Mesothelial cell of epicardium (in vitro differentiated cells): ENCODE results near the gene LRRC28. TPM values are rescaled to one million over a fixed set of nuclear protein-coding genes. Genes with fewer than 3 reads are reported as not detected.

Experiments
- DNase-seq, 2 experiments: peaks; one replicate each; pipeline ENCODE4 v3.0.0; 2021; ENCODE audit warnings: low spot score in 2 of 2; ENCODE audit not compliant: unreplicated experiment in 2 of 2
- H3K27ac Mint-ChIP-seq: 2 replicates; pipeline ENCODE4 v1.8.0; 2021; ENCODE audit warnings: mixed read lengths
- H3K27me3 Mint-ChIP-seq: 2 replicates; pipeline ENCODE4 v1.8.0; 2021; ENCODE audit warnings: low read depth, mixed read lengths
- H3K36me3 Mint-ChIP-seq: 2 replicates; pipeline ENCODE4 v1.8.0; 2021; ENCODE audit warnings: mixed read lengths
- H3K4me1 Mint-ChIP-seq: 2 replicates; pipeline ENCODE4 v1.8.0; 2021; ENCODE audit warnings: mixed read lengths
- H3K4me3 Mint-ChIP-seq: 2 replicates; pipeline ENCODE4 v1.8.0; 2021; ENCODE audit warnings: mild to moderate bottlenecking, moderate library complexity, mixed read lengths
- H3K9me3 Mint-ChIP-seq: 2 replicates; pipeline ENCODE4 v1.8.0; 2021; ENCODE audit warnings: mixed read lengths
- total RNA-seq: library from RNA; stranded (reverse); gene quantifications from 3 replicates; pipeline ENCODE4 v1.2.1, GENCODE V29; 2021
- TF ChIP-seq, protein P1 (sequence below): fragments of 200-600 bp; sonication (generic); IDR thresholded peaks from one replicate; pipeline ENCODE4 v1.5.0; 2021; ENCODE audit warnings: antibody characterized with exemption; ENCODE audit not compliant: unreplicated experiment

The LRRC28 gene
- total RNA-seq, 1 donor from 2014 or later = 29.3 TPM

DNA sequence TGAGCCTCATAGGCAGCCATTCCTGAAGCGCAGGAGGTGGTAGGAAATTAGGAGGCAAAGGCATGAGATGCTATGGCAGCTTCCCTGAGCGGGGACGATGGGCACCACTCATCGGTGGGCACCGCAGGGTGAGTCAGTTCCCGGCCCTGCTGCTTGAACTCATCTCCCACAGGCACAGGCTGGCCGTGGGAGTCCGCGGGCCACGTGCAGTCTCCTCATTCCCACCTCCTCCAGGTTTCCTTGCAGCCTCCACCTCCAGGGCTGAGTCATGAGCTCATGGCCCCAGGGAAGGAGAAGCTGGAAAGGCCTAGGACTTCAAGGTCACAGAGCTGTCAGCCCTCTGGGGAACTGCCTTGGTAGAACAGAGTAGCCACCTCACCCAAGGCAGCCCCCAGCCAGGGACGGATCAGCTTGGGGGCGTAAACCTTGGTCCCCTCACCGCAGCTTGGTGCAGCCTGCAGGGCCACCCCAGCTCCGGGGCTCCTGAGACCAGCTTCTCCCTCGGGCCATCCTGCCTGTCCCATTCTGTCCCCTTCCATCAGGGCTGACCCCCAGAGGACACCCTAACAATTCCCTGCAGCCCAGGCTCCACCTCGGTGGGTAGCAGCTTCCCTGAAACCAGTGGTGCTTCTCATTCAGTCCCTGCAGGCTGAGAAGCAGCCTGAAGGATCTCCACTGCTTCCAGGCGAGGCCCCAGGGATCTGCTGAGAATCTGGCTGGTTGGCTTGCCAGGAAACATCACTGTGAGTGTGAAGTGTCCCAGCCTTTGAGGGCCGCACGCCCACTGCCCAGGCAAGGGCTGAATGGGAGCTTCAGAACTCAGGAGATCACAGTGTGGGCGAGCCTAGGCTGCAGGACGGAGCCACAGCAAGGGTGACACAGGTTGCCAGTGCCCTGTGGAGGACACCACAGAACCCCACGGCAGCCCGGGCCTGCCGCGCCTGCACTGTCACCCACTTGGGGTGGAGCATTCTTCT lies 163.8 kb downstream of the LRRC28 start:
- H3K4me3 Mint-ChIP-seq = no peak overlapping the region
- peak in 1 of 2 experiments; percentile 37 for DNase-seq
- H3K4me1 Mint-ChIP-seq = no peaks in the 10 kb centered on the region
- H3K36me3 Mint-ChIP-seq = no peaks in the 10 kb centered on the region
- no peak overlapping the region for H3K27ac Mint-ChIP-seq
- peaks cover 3% of the 10 kb centered on the region for H3K9me3 Mint-ChIP-seq
- TF ChIP-seq, protein P1, sequence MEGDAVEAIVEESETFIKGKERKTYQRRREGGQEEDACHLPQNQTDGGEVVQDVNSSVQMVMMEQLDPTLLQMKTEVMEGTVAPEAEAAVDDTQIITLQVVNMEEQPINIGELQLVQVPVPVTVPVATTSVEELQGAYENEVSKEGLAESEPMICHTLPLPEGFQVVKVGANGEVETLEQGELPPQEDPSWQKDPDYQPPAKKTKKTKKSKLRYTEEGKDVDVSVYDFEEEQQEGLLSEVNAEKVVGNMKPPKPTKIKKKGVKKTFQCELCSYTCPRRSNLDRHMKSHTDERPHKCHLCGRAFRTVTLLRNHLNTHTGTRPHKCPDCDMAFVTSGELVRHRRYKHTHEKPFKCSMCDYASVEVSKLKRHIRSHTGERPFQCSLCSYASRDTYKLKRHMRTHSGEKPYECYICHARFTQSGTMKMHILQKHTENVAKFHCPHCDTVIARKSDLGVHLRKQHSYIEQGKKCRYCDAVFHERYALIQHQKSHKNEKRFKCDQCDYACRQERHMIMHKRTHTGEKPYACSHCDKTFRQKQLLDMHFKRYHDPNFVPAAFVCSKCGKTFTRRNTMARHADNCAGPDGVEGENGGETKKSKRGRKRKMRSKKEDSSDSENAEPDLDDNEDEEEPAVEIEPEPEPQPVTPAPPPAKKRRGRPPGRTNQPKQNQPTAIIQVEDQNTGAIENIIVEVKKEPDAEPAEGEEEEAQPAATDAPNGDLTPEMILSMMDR = no peak
- no peaks in the 10 kb centered on the region for H3K27me3 Mint-ChIP-seq

- TF ChIP-seq, protein P1 = no peak
- peak in 1 of 2 experiments; percentile 19 for DNase-seq
- Mint-ChIP-seq H3K4me1 (no peaks in the 10 kb centered on the region), H3K27me3 (no peaks in the 10 kb centered on the region), H3K9me3 (peaks cover 3% of the 10 kb centered on the region), H3K36me3 (no peaks in the 10 kb centered on the region), H3K27ac (no peak overlapping the region), H3K4me3 (no peak overlapping the region)
Measured at GRCh38 chr15:99416191-99417188, 165.2 kb downstream of the LRRC28 start.

GRCh38 chr15:99421172-99421656 lies 169.9 kb downstream of the LRRC28 start:
- H3K4me1 Mint-ChIP-seq = peaks cover 8% of the 10 kb centered on the region
- no peak overlapping the region for H3K27ac Mint-ChIP-seq
- H3K36me3 Mint-ChIP-seq = no peaks in the 10 kb centered on the region
- TF ChIP-seq, protein P1 = no peak
- H3K27me3 Mint-ChIP-seq = no peaks in the 10 kb centered on the region
- no peak overlapping the region for H3K4me3 Mint-ChIP-seq
- H3K9me3 Mint-ChIP-seq = peaks cover 8% of the 10 kb centered on the region
- no peak for DNase-seq

GRCh38 chr15:99421758-99422157 lies 170.5 kb downstream of the LRRC28 start:
- Mint-ChIP-seq H3K27me3 (no peaks in the 10 kb centered on the region), H3K4me1 (peaks cover 11% of the 10 kb centered on the region), H3K27ac (no peak overlapping the region), H3K9me3 (peaks cover 8% of the 10 kb centered on the region), H3K36me3 (no peaks in the 10 kb centered on the region), H3K4me3 (no peak overlapping the region)
- no peak for DNase-seq
- TF ChIP-seq, protein P1 = no peak
